HG02678 (cell line): ENCODE data around the gene ZNRF1.
A peak's percentile ranks its signal among the peaks of the same experiment; 100 is the strongest.
"Not testable (repeated sequence)": the region's sequence is repeated elsewhere in the genome, so short reads cannot be mapped to it uniquely, and the experiment has no call there.

Source experiments
- ATAC-seq: cut with Tn5 transposase; IDR thresholded peaks from one replicate; pipeline ENCODE4 v1.9.1; 2021; ENCODE audit warnings: mild to moderate bottlenecking, moderate library complexity; ENCODE audit not compliant: unreplicated experiment

ZNRF1 gene

GRCh38 chr16:75000481-75001081, 1.8 kb downstream of the ZNRF1 start:
- ATAC-seq = no peak

- no peak for ATAC-seq
Measured at GRCh38 chr16:75002474-75002873, 3.6 kb downstream of the ZNRF1 start.

- no peak for ATAC-seq
Measured at GRCh38 chr16:75003931-75004330, 5.1 kb downstream of the ZNRF1 start.

- ATAC-seq = no peak
Measured at GRCh38 chr16:75004460-75004859, 5.6 kb downstream of the ZNRF1 start.

- no peak for ATAC-seq
Measured at GRCh38 chr16:75005697-75006096, 6.9 kb downstream of the ZNRF1 start.

GRCh38 chr16:75007443-75007842, 8.6 kb downstream of the ZNRF1 start:
- ATAC-seq = peak; percentile 39

GRCh38 chr16:75010427-75010826, 11.6 kb downstream of the ZNRF1 start:
- no peak for ATAC-seq

GRCh38 chr16:75011634-75012307, 12.9 kb downstream of the ZNRF1 start:
- peak; percentile 66 for ATAC-seq

GRCh38 chr16:75012380-75013081, 13.7 kb downstream of the ZNRF1 start:
- peak; percentile 25 for ATAC-seq

GRCh38 chr16:75013123-75013522, 14.3 kb downstream of the ZNRF1 start:
- not testable (repeated sequence) for ATAC-seq

- no peak for ATAC-seq
Measured at GRCh38 chr16:75014318-75014717, 15.5 kb downstream of the ZNRF1 start.

- not testable (repeated sequence) for ATAC-seq
Measured at GRCh38 chr16:75016451-75017081, 17.7 kb downstream of the ZNRF1 start.

- no peak for ATAC-seq
Measured at GRCh38 chr16:75017670-75018525, 19.1 kb downstream of the ZNRF1 start.

GRCh38 chr16:75019007-75019406, 20.2 kb downstream of the ZNRF1 start:
- no peak for ATAC-seq

GRCh38 chr16:75019586-75019985, 20.8 kb downstream of the ZNRF1 start:
- ATAC-seq = no peak

GRCh38 chr16:75021410-75021809, 22.6 kb downstream of the ZNRF1 start:
- no peak for ATAC-seq

GRCh38 chr16:75022567-75022966, 23.7 kb downstream of the ZNRF1 start:
- ATAC-seq = no peak

GRCh38 chr16:75023009-75023408, 24.2 kb downstream of the ZNRF1 start:
- ATAC-seq = no peak

GRCh38 chr16:75024182-75024581, 25.4 kb downstream of the ZNRF1 start:
- no peak for ATAC-seq

GRCh38 chr16:75024594-75024993, 25.8 kb downstream of the ZNRF1 start:
- peak; percentile 58 for ATAC-seq

GRCh38 chr16:75025761-75026160, 26.9 kb downstream of the ZNRF1 start:
- no peak for ATAC-seq
